CD4-positive, alpha-beta T cell (primary cell): Measurements from ENCODE around the gene DHX8. TPM values are rescaled to one million over a fixed set of nuclear protein-coding genes. Genes with fewer than 3 reads are reported as not detected.
"Not testable (repeated sequence)": the region's sequence is repeated elsewhere in the genome, so short reads cannot be mapped to it uniquely, and the experiment has no call there.

Experiments
- ATAC-seq: fragments of 200-7000 bp; cut with Tn5 transposase; one replicate; pipeline ENCODE4 v1.10.0; 2022; ENCODE audit warnings: mild to moderate bottlenecking; ENCODE audit not compliant: poor library complexity
- CTCF ChIA-PET: fragments of 350-600 bp; sonication (Branson Sonifier 250); formaldehyde crosslinking; loops from one replicate; lab custom pipeline; 2021; ENCODE audit warnings: antibody characterized with exemption, inconsistent platforms; lab: Charles Lee
- POLR2A ChIA-PET: fragments of 350-600 bp; sonication (Branson Sonifier 250); formaldehyde crosslinking; loops from one replicate; lab custom pipeline; 2021; ENCODE audit warnings: antibody characterized with exemption, inconsistent platforms; lab: Charles Lee
- DNase-seq, 14 experiments: peaks; one replicate each; pipeline ENCODE4 v3.0.0-alpha.2; 2013 to 2020; ENCODE audit warnings: mixed read lengths in 2 of 14
- H3K27ac ChIP-seq, 2 donors: one replicate each; pipeline versions ENCODE4 v1.5.1 to v1.7.0; 2013; ENCODE audit warnings: low read length in 2 of 2, low read depth in 1 of 2, mild to moderate bottlenecking in 1 of 2
- H3K27me3 ChIP-seq, 2 experiments: 1 replicate in 1 of 2; 2 replicates in 1 of 2; pipeline versions ENCODE4 v1.6.1 to v1.7.0; 2013; ENCODE audit warnings: low read length in 2 of 2, control low read depth in 1 of 2, mild to moderate bottlenecking in 1 of 2, moderate library complexity in 1 of 2; ENCODE audit not compliant: insufficient read depth in 2 of 2, control insufficient read depth in 1 of 2
- H3K36me3 ChIP-seq: one replicate; pipeline ENCODE4 v1.6.1; 2013; ENCODE audit warnings: low read length, control low read depth; ENCODE audit not compliant: insufficient read depth
- H3K4me1 ChIP-seq: one replicate; pipeline ENCODE4 v1.6.1; 2013; ENCODE audit warnings: low read length, control low read depth; ENCODE audit not compliant: insufficient read depth
- H3K4me3 ChIP-seq: one replicate; pipeline ENCODE4 v1.5.1; 2013; ENCODE audit warnings: mild to moderate bottlenecking, low read length, moderate library complexity
- H3K9me3 ChIP-seq, 2 experiments: 1 replicate in 1 of 2; 2 replicates in 1 of 2; pipeline versions ENCODE4 v1.6.1 to v1.7.0; 2013; ENCODE audit warnings: low read length in 2 of 2, mild to moderate bottlenecking in 2 of 2, control low read depth in 1 of 2, moderate library complexity in 1 of 2; ENCODE audit not compliant: control insufficient read depth in 1 of 2, insufficient read depth in 1 of 2
- H3K27ac Mint-ChIP-seq: one replicate; pipeline ENCODE4 v1.8.0; 2020; ENCODE audit warnings: mixed read lengths
- H3K27me3 Mint-ChIP-seq: one replicate; pipeline ENCODE4 v1.8.0; 2021; ENCODE audit warnings: mixed read lengths
- H3K36me3 Mint-ChIP-seq: one replicate; pipeline ENCODE4 v1.8.0; 2021; ENCODE audit warnings: low read depth, mixed read lengths
- H3K4me1 Mint-ChIP-seq: one replicate; pipeline ENCODE4 v1.8.0; 2021; ENCODE audit warnings: low read depth, mixed read lengths
- H3K4me3 Mint-ChIP-seq: one replicate; pipeline ENCODE4 v1.8.0; 2020; ENCODE audit warnings: mild to moderate bottlenecking, mixed read lengths
- H3K9me3 Mint-ChIP-seq: one replicate; pipeline ENCODE4 v1.8.0; 2020; ENCODE audit warnings: mixed read lengths
- CTCF ChIP-seq: fragments of 200-600 bp; IDR thresholded peaks from one replicate; pipeline ENCODE4 v1.8.0; 2022; ENCODE audit warnings: antibody characterized with exemption, mild to moderate bottlenecking
- intact Hi-C, 2 experiments: fragments of 100-400 bp; cut with DNase I in 1 of 2; cut with micrococcal nuclease in 1 of 2; formaldehyde crosslinking; loops; one replicate each; pipeline versions ENCODE4 v1.15.1 to v1.9.0; 2023 to 2025; cut with DNase I, micrococcal nuclease
- total RNA-seq, 174 experiments: library from RNA in 2 of 174; stranded (reverse) in 2 of 174; gene quantifications; one replicate each; pipeline ENCODE4 v1.2.3 and lab custom pipeline; 2021 to 2026

The DHX8 gene
- total RNA-seq, 2 experiments from 2014 or later: 88.8 to 106 TPM

- H3K4me1 ChIP-seq: peaks cover 10% of the 10 kb centered on the region
- H3K27ac Mint-ChIP-seq: no peak overlapping the region
- peaks cover 16% of the 10 kb centered on the region for H3K4me1 Mint-ChIP-seq
- DNase-seq (no peak), ATAC-seq (no peak)
- H3K36me3 Mint-ChIP-seq: peaks cover 62% of the 10 kb centered on the region
- ChIA-PET CTCF (interaction anchor here (1.0 kb wide), 1 partner anchor 97 kb away, joined by 5 read pairs; no protein-coding TSS in a partner anchor), POLR2A (interaction anchor here (0.5 kb wide), 1 partner anchor 1689 kb away, joined by 3 read pairs; no protein-coding TSS in a partner anchor)
- H3K4me3 Mint-ChIP-seq: no peak overlapping the region
- no peak overlapping the region for H3K4me3 ChIP-seq
- H3K9me3 ChIP-seq: no peaks in the 10 kb centered on the region
- no peaks in the 10 kb centered on the region for H3K9me3 Mint-ChIP-seq
- no peak for TF ChIP-seq CTCF
- no peak overlapping the region for H3K27ac ChIP-seq
- no peaks in the 10 kb centered on the region for H3K27me3 ChIP-seq
- peaks cover 53% of the 10 kb centered on the region for H3K36me3 ChIP-seq
- intact Hi-C loops: no loop called here
- H3K27me3 Mint-ChIP-seq: no peaks in the 10 kb centered on the region
These were observed 6.8 kb downstream of the DHX8 start for GRCh38 chr17:43490621-43491020.

- H3K27ac Mint-ChIP-seq, H3K27me3 ChIP-seq, CTCF ChIA-PET, H3K9me3 Mint-ChIP-seq, H3K4me3 ChIP-seq, H3K27ac ChIP-seq, H3K4me1 Mint-ChIP-seq, H3K27me3 Mint-ChIP-seq, H3K9me3 ChIP-seq, H3K4me3 Mint-ChIP-seq, ATAC-seq, POLR2A ChIA-PET, H3K4me1 ChIP-seq, intact Hi-C loops, DNase-seq: not testable (repeated sequence)
- H3K36me3 ChIP-seq: peaks cover 88% of the 10 kb centered on the region
- H3K36me3 Mint-ChIP-seq: peaks cover 88% of the 10 kb centered on the region
These were observed 25.7 kb downstream of the DHX8 start for GRCh38 chr17:43509440-43509839.

- H3K4me1 Mint-ChIP-seq, H3K27me3 Mint-ChIP-seq, CTCF ChIA-PET, H3K27ac Mint-ChIP-seq, ATAC-seq, H3K4me3 Mint-ChIP-seq, H3K27ac ChIP-seq, H3K4me1 ChIP-seq, H3K9me3 ChIP-seq, POLR2A ChIA-PET, H3K9me3 Mint-ChIP-seq, DNase-seq, intact Hi-C loops, H3K4me3 ChIP-seq, H3K27me3 ChIP-seq: not testable (repeated sequence)
- H3K36me3 ChIP-seq: peaks cover 85% of the 10 kb centered on the region
- H3K36me3 Mint-ChIP-seq: peaks cover 89% of the 10 kb centered on the region
These were observed 27.4 kb downstream of the DHX8 start for GRCh38 chr17:43511199-43511598.

GRCh38 chr17:43515656-43516055, 31.9 kb downstream of the DHX8 start:
- H3K4me3 ChIP-seq: no peak overlapping the region
- intact Hi-C loops: no loop called here
- Mint-ChIP-seq H3K27me3 (no peaks in the 10 kb centered on the region), H3K9me3 (no peaks in the 10 kb centered on the region), H3K4me3 (no peak overlapping the region), H3K27ac (no peak overlapping the region), H3K4me1 (no peaks in the 10 kb centered on the region), H3K36me3 (peaks cover 88% of the 10 kb centered on the region)
- ATAC-seq: no peak
- DNase-seq: no peak
- no peaks in the 10 kb centered on the region for H3K4me1 ChIP-seq
- POLR2A ChIA-PET: interaction anchor here (0.6 kb wide), 1 partner anchor 197 kb away, joined by 5 read pairs; no protein-coding TSS in a partner anchor
- peaks cover 90% of the 10 kb centered on the region for H3K36me3 ChIP-seq
- no peaks in the 10 kb centered on the region for H3K27me3 ChIP-seq
- no peak overlapping the region for H3K27ac ChIP-seq
- no peaks in the 10 kb centered on the region for H3K9me3 ChIP-seq
- CTCF ChIA-PET: no interaction called here
- no peak for TF ChIP-seq CTCF
